Frontal cortex (tissue), 4 donors: Measurements from ENCODE around the gene GRM4. TPM values are rescaled to one million over a fixed set of nuclear protein-coding genes. Genes with fewer than 3 reads are reported as not detected.

Experiments used
- DNase-seq, 2 donors: peaks; one replicate each; pipeline ENCODE4 v3.0.0; 2012; ENCODE audit warnings: low spot score in 2 of 2
- FAIRE-seq: peaks from 2 replicates; lab custom pipeline; 2012; peaks lifted over from hg19 to GRCh38; lab: Jason Lieb, UNC
- total RNA-seq: library from RNA; depleted of rRNA; stranded (reverse); fragments of >200 nt; gene quantifications from one replicate; pipeline ENCODE4 v1.2.3, GENCODE V29; 2014
- donor health status: control.
- donor health status: control.
- donor health status: control.

Gene GRM4
- total RNA-seq, 1 donor from 2014 or later: 3.7 TPM

DNA sequence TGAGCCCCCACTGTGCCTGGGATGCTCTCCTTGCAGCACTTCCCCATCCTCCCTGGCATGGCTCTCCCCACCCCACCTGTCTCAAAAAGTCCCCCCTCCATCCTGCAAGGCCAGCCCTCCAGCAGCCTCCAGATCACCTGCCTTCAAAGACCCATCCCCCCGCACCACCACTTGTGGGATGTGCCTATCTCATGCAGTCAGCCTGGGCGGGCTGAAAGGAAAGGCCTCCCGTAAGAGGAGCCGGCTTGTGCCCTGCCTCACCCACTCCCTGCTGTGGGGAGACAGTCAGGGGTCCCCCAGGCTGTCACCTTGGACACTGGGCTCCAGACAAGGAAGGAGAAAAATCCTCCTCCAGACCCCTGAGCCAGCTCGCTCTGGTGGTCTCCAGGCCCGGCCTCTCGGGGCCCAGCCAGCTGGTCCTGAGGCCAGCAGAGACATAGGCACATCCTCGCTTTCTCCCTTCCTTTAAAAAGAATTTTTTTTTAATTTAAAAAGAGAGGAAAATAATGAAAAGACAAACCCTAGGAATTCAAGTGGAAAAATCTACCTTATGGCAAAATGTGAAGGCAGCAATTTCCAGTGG is 77.3 kb downstream of the GRM4 start:
- FAIRE-seq (no peak), DNase-seq (no peak)

DNA sequence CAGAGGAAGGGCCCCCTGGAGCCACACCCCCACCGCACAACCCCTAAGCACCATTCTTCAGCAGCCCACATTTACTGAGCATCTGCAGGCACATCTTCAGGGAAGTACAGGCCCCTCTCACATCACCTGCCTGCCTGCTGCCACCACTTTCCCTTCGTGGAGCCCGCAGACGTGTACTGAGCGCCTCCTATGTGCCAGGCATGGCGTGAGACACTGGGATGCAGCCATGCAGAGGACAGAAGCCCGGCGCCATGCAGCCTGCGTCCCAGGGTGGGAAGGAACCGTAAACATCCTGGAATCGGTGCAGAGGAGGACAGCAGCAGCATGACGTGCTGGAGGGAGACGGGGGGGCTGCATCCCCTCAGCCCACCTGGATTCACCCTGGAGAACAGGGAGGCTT is 78.1 kb downstream of the GRM4 start:
- DNase-seq (no peak), FAIRE-seq (no peak)

DNA sequence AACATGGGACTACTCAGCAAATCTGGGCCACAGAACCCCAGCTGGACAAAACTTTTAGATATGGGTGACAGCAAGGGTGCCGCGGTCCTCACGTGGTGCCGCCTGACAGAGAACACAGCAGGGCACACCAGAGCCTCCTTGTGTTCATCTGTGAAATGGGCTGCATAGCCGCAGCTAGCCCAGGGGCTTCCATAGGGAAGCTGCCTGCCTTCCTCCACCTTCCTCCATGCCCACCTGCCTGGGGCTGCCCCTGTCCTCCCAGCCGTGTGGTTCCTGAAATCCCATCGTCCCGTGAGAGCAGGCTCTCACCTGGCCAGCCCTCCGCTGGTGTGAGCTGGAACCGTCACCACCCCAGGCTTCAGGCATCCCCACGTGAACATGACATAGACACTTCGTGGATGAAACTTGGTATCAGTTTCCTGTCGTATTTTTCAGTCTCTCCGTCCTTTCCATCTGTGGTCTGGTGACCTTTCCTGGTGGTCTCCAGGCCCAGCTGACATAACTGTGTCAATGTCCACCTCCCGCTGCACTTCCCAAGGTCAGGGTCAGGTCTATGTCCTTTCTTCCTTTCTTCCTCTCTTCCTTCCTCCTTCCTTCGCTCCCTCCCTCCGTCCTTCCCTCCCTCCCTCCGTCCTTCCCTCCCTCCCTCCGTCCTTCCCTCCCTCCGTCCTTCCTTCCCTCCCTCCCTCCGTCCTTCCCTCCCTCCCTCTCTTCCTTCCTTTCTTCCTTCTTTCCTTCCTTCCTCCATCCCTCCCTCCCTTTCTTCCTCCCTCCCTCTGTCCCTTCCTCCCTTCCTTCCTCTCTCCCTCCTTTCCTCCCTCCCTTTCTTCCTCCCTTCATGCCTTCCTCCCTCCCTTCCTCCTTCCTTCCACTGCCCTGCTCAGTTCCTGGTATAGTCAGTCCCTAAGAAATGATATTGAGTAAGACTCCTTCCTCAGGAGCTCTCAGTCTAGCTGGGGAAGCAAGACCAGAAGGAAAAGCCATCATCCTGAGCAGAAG is 78.8 kb downstream of the GRM4 start:
- FAIRE-seq: no peak
- DNase-seq: no peak

DNA sequence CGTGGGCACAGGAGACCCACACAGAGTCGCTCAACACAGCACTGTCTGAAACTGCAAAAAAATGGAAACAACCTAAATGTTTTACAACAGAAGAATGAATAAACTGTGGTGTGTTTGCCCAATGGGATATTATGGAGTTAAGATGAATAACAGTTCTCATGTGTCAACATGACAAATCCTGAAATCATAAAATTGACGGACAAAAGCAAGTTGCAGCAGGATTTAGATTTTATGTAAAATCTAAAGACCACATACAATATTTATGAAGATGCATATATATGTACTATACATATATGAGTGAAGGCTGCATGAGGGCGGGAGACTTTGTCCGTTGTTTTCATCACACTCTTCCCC is 79.7 kb downstream of the GRM4 start:
- DNase-seq (no peak), FAIRE-seq (no peak)

DNA sequence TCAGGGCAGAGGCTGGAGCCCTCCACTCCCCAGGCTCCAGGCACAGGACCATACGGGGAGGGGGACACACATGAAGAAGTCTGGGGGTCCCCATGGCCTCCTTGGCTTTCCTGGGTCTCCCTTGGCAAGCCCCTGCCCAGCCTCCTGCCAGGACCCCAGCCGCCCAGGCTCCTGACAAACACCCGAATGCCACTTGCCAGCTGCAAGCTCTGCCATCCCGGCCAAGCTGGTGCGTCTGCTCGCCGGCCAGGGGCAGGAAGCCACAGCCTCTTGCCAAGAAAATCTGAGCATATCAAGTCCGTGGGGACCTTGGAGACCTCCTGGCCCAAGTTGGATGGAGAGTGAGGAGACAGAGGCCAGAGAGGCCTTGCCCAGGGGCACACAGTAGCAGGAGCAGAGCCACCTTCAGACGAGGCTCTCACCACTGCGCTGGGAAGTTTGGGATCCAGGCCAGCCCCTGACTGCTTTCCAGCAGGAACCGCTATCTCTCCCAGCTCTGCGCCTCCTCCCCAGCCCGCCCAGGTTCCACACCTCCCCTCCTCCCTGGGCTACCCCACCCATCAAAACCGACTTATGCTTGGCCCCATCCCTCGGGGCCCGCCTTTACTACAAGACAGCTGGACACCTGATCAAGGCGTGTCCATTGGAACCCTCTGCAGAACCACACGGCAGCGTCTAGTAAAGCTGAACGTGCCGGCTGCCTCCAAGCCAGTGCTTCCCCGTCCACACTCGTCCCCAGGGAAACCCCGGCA is 80.2 kb downstream of the GRM4 start:
- FAIRE-seq: no peak
- DNase-seq: no peak

GRCh38 chr6:34064675-34065074 is 81.2 kb downstream of the GRM4 start:
- FAIRE-seq (no peak), DNase-seq (no peak)

- DNase-seq (no peak), FAIRE-seq (no peak)
Observed at GRCh38 chr6:34063651-34064050, 82.2 kb downstream of the GRM4 start.

DNA sequence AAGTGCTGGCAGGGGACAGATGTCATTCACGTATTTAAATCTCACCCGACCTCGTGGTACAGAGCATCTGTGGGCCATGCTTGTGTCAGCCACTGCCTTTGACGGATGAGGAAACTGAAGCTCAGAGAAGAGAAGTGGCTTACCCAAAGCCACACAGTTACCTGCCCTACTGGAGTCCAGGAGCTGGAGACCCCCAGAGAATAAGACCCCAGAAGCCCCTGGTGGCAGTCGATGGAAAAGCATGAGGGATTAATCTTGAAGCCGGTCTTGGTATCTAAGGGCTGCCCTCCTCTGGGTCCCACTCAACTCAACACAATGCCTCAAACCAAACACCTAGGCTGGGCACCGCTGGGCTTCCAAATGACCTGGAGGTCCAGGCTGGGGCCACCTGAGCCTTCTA is 83.1 kb downstream of the GRM4 start:
- DNase-seq: no peak

GRCh38 chr6:34062156-34062555 is 83.7 kb downstream of the GRM4 start:
- DNase-seq: no peak
- no peak for FAIRE-seq

More for the DNA sequence above, 83.1 kb downstream of the GRM4 start:
- FAIRE-seq: no peak

- FAIRE-seq: no peak
Observed at GRCh38 chr6:34061348-34061747, 84.5 kb downstream of the GRM4 start.

DNA sequence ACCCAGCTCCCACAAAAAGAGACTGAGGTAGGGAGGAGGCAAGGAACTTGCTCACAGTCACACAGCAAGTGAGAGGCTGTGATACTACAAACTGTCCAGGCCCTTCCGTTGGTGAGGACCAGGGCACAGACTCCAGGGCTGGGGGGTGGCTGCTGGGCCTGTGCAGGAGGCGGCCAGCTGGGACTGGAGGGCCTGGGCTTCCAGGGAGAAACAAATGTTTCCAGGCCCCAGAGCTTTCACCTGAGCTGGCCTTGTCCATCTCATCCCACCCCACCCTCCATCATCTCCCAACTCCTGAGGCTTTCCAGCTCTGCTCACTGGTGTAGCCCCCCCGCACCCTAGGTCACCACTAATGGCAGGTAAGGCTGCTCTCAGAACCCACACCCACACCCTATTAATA is 86.0 kb downstream of the GRM4 start:
- DNase-seq: no peak
- no peak for FAIRE-seq

More at GRCh38 chr6:34061348-34061747, 84.5 kb downstream of the GRM4 start:
- DNase-seq: no peak

DNA sequence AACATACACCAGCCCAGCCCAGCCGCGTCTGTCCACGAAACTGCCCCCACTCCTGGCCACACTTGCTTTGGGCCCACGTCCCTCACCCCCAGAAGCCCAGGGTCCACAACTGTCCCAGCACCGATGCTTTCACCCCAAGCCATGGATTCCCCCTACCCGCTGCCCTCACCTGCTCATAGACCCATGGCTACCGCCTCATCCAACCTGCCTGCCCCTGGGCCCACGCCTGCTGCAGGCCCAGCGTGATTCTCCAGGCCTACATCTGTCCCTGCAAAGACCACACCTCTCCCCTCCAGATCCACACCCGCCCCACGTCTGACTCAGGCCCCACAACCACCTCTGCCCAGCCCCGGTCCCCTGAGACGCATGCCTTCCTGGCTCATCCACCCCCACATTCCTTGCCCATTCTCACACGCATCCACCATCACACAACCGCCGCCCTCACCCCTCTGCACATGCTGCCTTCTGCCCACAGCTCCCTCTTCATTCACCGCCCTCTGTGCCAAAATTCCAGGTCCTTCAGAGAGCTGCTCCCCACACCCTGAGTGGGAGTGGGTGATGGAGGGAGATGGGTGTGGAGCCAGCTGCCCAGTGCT is 86.7 kb downstream of the GRM4 start:
- DNase-seq (no peak), FAIRE-seq (no peak)

DNA sequence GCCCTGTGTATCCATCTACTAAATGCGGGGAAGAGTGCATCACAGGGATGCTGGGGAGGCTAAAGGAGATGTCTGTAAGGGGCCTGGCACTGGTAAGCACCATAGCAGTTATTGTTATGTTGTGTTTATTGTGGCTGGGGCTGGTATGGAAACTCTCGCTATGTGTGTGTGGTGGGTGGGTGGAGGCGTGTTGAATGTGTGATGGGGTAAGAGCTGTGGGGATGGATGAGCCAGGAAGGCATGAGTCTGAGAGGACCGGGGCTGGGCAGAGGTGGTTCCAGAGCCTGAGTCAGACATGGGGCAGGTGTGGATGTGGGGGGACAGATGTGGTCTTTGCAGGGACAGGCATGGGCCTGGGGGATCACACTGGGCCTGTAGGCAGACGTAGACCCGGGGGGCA is 88.1 kb downstream of the GRM4 start:
- DNase-seq (no peak), FAIRE-seq (no peak)

GRCh38 chr6:34057191-34057590 is 88.7 kb downstream of the GRM4 start:
- DNase-seq: no peak
- FAIRE-seq: no peak

- DNase-seq (no peak), FAIRE-seq (no peak)
Observed at GRCh38 chr6:34056305-34057108, 89.4 kb downstream of the GRM4 start.

- no peak for FAIRE-seq
Observed at GRCh38 chr6:34055223-34055933, 90.5 kb downstream of the GRM4 start.

GRCh38 chr6:34053721-34054120 is 92.2 kb downstream of the GRM4 start:
- DNase-seq (no peak), FAIRE-seq (no peak)

More at GRCh38 chr6:34055223-34055933, 90.5 kb downstream of the GRM4 start:
- peak in 1 of 2 donors; percentile 68 for DNase-seq

DNA sequence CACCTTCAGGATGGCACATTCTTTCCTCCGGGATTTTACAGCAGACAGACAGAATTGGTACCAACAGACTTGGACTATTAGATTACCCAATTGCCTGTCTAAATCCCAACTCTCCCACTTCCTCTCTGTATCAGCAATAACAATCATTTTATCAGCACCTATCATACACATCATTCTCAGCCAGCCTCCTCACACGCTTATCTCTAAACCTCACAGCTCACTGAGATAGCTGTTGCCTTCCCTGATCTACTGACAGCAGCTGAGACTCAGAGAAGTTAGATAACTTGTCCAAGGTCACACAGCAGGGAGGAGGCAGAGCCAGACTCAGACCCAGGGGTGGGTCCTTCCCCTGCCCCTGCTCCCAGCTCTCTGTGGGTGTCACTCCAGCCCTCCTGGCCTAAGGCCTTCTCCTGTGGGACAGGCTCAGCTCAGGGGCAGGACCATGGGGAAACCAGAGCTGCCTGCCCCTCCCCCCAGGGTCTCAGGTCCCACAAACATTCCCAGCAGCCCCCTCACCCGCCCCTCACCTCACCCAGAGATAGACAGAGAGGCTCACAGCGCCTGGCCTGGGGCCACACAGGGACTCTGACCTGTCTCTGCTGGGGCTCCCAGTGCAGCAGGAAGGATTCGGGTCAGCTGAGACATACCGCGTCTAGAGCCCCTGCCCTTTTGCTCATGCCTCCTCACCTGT is 92.8 kb downstream of the GRM4 start:
- FAIRE-seq (no peak), DNase-seq (no peak)
